Hepatocyte (in vitro differentiated cells): Measurements from ENCODE around the gene SLC9B2. TPM values are rescaled to one million over a fixed set of nuclear protein-coding genes. Genes with fewer than 3 reads are reported as not detected.

ENCODE experiments used
- DNase-seq: peaks from one replicate; pipeline ENCODE4 v3.0.0-alpha.2; 2016; ENCODE audit warnings: low spot score
- H2AFZ ChIP-seq: fragments of 200-600 bp; sonication (generic); 2 replicates; pipeline ENCODE4 v1.6.0; 2016; ENCODE audit warnings: antibody characterized with exemption, mild to moderate bottlenecking
- H3K27ac ChIP-seq: fragments of 200-600 bp; sonication (generic); 2 replicates; pipeline ENCODE4 v1.5.1; 2016; ENCODE audit warnings: mild to moderate bottlenecking
- H3K27me3 ChIP-seq: fragments of 200-600 bp; sonication (generic); 2 replicates; pipeline ENCODE4 v1.6.1; 2016
- H3K36me3 ChIP-seq: fragments of 200-600 bp; sonication (generic); replicated peaks from 2 replicates; pipeline ENCODE4 v1.5.1; 2016; ENCODE audit warnings: low read depth; ENCODE audit not compliant: insufficient read depth
- H3K4me1 ChIP-seq: fragments of 200-600 bp; sonication (generic); 2 replicates; pipeline ENCODE4 v1.5.1; 2016; ENCODE audit warnings: mild to moderate bottlenecking, moderate library complexity; ENCODE audit not compliant: insufficient read depth
- H3K4me2 ChIP-seq: fragments of 200-600 bp; sonication (generic); 2 replicates; pipeline ENCODE4 v1.6.0; 2016
- H3K4me3 ChIP-seq: fragments of 200-600 bp; sonication (generic); 2 replicates; pipeline ENCODE4 v1.5.1; 2016; ENCODE audit warnings: mild to moderate bottlenecking
- H3K79me2 ChIP-seq: fragments of 200-600 bp; sonication (generic); 2 replicates; pipeline ENCODE4 v1.6.0; 2017; ENCODE audit warnings: mild to moderate bottlenecking
- H3K9me2 ChIP-seq: fragments of 200-600 bp; sonication (generic); replicated peaks from 2 replicates; pipeline ENCODE4 v1.6.0; 2017; ENCODE audit warnings: mild to moderate bottlenecking; ENCODE audit not compliant: insufficient read depth
- H3K9me3 ChIP-seq: fragments of 200-600 bp; sonication (generic); 2 replicates; pipeline ENCODE4 v1.5.1; 2016; ENCODE audit warnings: low read depth, mild to moderate bottlenecking
- H4K20me1 ChIP-seq: fragments of 200-600 bp; sonication (generic); 2 replicates; pipeline ENCODE4 v1.6.0; 2016; ENCODE audit warnings: mild to moderate bottlenecking; ENCODE audit not compliant: insufficient read depth, poor library complexity, severe bottlenecking
- EZH2 ChIP-seq: fragments of 200-600 bp; sonication (generic); IDR thresholded peaks from 2 replicates; pipeline ENCODE4 v1.6.1; 2016; ENCODE audit warnings: antibody characterized with exemption, mild to moderate bottlenecking, borderline replicate concordance
- EZH2phosphoT487 ChIP-seq: fragments of 200-600 bp; sonication (generic); IDR thresholded peaks from one replicate; pipeline ENCODE4 v1.6.1; 2018; ENCODE audit warnings: antibody characterized with exemption, mild to moderate bottlenecking, low read depth, moderate library complexity; ENCODE audit not compliant: unreplicated experiment, severe bottlenecking
- WGBS: methylation state at CpG from one replicate; pipeline ENCODE4 v1.1.6; 2016; ENCODE audit warnings: low lambda C conversion rate; ENCODE audit errors: missing lambda C conversion rate; 5-methylcytosine and 5-hydroxymethylcytosine counted together
- polyA plus RNA-seq: library from polyadenylated mRNA; unstranded; fragments of >200 nt; fragmentation: Nextera tagmentation; extraction: Ambion mirVana; gene quantifications from 2 replicates; pipeline ENCODE4 v1.2.1, GENCODE V29; 2016
- total RNA-seq: library from RNA; depleted of rRNA; stranded (reverse); fragments of >200 nt; gene quantifications from 2 replicates; pipeline ENCODE4 v1.2.3, GENCODE V29; 2014
- TF ChIP-seq, protein P1 (sequence below): fragments of 200-600 bp; sonication (generic); IDR thresholded peaks from 2 replicates; pipeline ENCODE4 v1.5.1; 2016; ENCODE audit warnings: antibody characterized with exemption, mild to moderate bottlenecking; ENCODE audit not compliant: poor library complexity

SLC9B2 gene
- total and polyA plus RNA-seq, 2 experiments from 2014 or later: 13.8 to 20.5 TPM

DNA sequence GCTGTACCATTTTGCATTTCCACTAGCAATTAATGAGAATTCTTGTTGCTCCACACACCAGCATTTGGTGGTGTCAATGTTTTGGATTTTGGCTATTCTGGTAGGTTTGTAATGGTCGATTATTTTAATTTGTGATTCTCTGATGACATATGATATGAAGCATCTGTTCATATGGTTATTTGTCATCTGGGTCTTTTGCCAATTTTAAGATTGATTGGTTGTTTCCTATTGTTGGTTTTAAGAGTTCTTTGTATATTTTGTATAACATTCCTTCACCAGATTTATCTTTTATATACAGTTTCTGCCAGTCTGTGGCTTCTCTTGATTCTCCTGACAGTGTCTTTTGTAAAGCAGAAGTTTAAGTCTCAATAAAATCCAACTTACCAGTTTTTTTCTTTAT is 41.6 kb upstream of the SLC9B2 start:
- Histone ChIP-seq H3K36me3 (no peaks in the 10 kb centered on the region), H3K9me3 (no peaks in the 10 kb centered on the region), H3K4me3 (no peak overlapping the region), H3K4me1 (no peaks in the 10 kb centered on the region), H3K4me2 (no peak overlapping the region), H3K79me2 (no peaks in the 10 kb centered on the region), H3K27ac (no peak overlapping the region), H3K27me3 (no peaks in the 10 kb centered on the region), H3K9me2 (no peaks in the 10 kb centered on the region), H2AFZ (no peak overlapping the region), H4K20me1 (no peaks in the 10 kb centered on the region)
- DNase-seq: no peak
- no peak for TF ChIP-seq EZH2
- TF ChIP-seq, protein P1, sequence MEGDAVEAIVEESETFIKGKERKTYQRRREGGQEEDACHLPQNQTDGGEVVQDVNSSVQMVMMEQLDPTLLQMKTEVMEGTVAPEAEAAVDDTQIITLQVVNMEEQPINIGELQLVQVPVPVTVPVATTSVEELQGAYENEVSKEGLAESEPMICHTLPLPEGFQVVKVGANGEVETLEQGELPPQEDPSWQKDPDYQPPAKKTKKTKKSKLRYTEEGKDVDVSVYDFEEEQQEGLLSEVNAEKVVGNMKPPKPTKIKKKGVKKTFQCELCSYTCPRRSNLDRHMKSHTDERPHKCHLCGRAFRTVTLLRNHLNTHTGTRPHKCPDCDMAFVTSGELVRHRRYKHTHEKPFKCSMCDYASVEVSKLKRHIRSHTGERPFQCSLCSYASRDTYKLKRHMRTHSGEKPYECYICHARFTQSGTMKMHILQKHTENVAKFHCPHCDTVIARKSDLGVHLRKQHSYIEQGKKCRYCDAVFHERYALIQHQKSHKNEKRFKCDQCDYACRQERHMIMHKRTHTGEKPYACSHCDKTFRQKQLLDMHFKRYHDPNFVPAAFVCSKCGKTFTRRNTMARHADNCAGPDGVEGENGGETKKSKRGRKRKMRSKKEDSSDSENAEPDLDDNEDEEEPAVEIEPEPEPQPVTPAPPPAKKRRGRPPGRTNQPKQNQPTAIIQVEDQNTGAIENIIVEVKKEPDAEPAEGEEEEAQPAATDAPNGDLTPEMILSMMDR: no peak
- no peak for TF ChIP-seq EZH2phosphoT487
- WGBS: 96% methylated on average over 1 of the region's 1 CpG

DNA sequence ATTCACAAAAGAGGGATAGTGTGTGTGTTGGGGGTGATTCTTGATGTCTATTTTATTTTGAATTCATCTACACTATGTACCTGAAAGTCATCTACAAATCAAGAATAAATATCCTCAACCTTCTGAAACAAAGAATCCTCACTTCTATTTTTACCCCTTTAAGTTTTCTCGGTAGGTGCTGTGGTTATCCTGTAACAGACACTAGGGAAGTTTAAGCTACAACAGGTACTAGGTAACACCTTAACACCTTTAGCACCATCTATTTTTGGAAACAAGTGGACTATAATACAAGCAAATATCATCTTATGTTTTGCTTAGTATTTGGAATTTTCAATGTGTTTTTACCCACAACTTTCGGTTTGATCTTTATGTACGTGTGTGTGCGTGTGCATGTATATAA is 35.0 kb upstream of the SLC9B2 start:
- DNase-seq: no peak
- Histone ChIP-seq H3K36me3 (no peaks in the 10 kb centered on the region), H3K9me2 (no peaks in the 10 kb centered on the region), H3K9me3 (no peaks in the 10 kb centered on the region), H3K27ac (no peak overlapping the region), H3K4me1 (no peaks in the 10 kb centered on the region), H4K20me1 (no peaks in the 10 kb centered on the region), H2AFZ (no peak overlapping the region), H3K4me2 (no peak overlapping the region), H3K79me2 (no peaks in the 10 kb centered on the region), H3K27me3 (no peaks in the 10 kb centered on the region), H3K4me3 (no peak overlapping the region)
- TF ChIP-seq EZH2 (no peak), EZH2phosphoT487 (no peak)
- TF ChIP-seq, protein P1: no peak
- WGBS: 98% methylated on average over 4 of the region's 4 CpGs

DNA sequence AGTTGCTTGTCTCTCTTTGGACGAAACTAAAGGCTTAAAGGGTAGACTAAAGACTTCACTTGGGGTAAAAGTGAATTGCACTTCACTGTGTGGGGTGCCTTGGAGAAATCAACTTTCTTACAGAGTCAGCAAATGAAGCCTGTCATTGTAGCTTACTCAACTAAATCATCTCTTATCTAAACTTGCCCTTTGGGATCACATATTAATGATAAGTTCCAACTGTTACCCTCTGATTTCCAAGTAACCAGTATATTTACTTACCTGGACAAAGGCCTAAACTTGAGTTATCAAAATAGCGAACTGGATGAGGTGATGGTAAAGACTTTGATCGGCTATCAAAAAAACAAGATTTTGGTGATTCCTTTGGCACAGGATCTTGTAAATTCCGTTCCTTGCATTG is 32.0 kb upstream of the SLC9B2 start:
- no peaks in the 10 kb centered on the region for H3K36me3 ChIP-seq
- H4K20me1 ChIP-seq: no peaks in the 10 kb centered on the region
- no peaks in the 10 kb centered on the region for H3K9me3 ChIP-seq
- no peak overlapping the region for H3K4me3 ChIP-seq
- 90% methylated on average over 4 of the region's 4 CpGs for WGBS
- no peak for DNase-seq
- no peaks in the 10 kb centered on the region for H3K4me1 ChIP-seq
- TF ChIP-seq EZH2phosphoT487: no peak
- TF ChIP-seq EZH2: no peak
- TF ChIP-seq, protein P1: no peak
- H3K27me3 ChIP-seq: no peaks in the 10 kb centered on the region
- no peaks in the 10 kb centered on the region for H3K79me2 ChIP-seq
- H2AFZ ChIP-seq: no peak overlapping the region
- no peaks in the 10 kb centered on the region for H3K9me2 ChIP-seq
- no peak overlapping the region for H3K27ac ChIP-seq
- H3K4me2 ChIP-seq: no peak overlapping the region
